Transverse colon (tissue), 4 donors: ENCODE measurements around the gene DLGAP3. TPM values are rescaled to one million over a fixed set of nuclear protein-coding genes. Genes with fewer than 3 reads are reported as not detected.
A peak's percentile ranks its signal among the peaks of the same experiment; 100 is the strongest.

Source experiments
- DNase-seq: peaks from one replicate; pipeline ENCODE4 v3.0.0-alpha.2; 2019
- H3K27ac ChIP-seq, 4 donors: fragments of 200-600 bp; sonication (generic); 2 replicates each; pipeline ENCODE4 v1.5.1; 2016 to 2018; ENCODE audit warnings: inconsistent platforms in 4 of 4
- H3K27me3 ChIP-seq: fragments of 200-600 bp; sonication (generic); 2 replicates; pipeline ENCODE4 v1.5.1; 2017; ENCODE audit warnings: inconsistent platforms
- H3K36me3 ChIP-seq, 4 donors: fragments of 200-600 bp; sonication (generic); 2 replicates each; pipeline ENCODE4 v1.5.1; 2017 to 2019; ENCODE audit warnings: inconsistent platforms in 4 of 4
- H3K4me1 ChIP-seq, 4 donors: fragments of 200-600 bp; sonication (generic); 2 replicates each; pipeline ENCODE4 v1.5.1; 2017 to 2020; ENCODE audit warnings: inconsistent platforms in 4 of 4
- H3K4me3 ChIP-seq, 4 donors: fragments of 200-600 bp; sonication (generic); 1 replicate in 1 of 4; 2 replicates in 3 of 4; pipeline versions ENCODE4 v1.5.1 to v1.6.1; 2017 to 2019; ENCODE audit warnings: inconsistent platforms in 4 of 4
- H3K9me3 ChIP-seq, 2 donors: fragments of 200-600 bp; sonication (generic); 2 replicates each; pipeline ENCODE4 v1.5.1; 2017 to 2019; ENCODE audit warnings: inconsistent platforms in 2 of 2
- EP300 ChIP-seq: sonication (generic); formaldehyde crosslinking; IDR thresholded peaks from one replicate; pipeline ENCODE4 v1.6.1; 2017; ENCODE audit warnings: antibody characterized with exemption, low read depth
- POLR2A ChIP-seq: fragments of 450-650 bp; IDR thresholded peaks from one replicate; pipeline ENCODE4 v1.6.1; 2016; ENCODE audit warnings: antibody characterized with exemption, mild to moderate bottlenecking, moderate library complexity
- POLR2AphosphoS5 ChIP-seq, 3 donors: sonication (generic); formaldehyde crosslinking; IDR thresholded peaks; one replicate each; pipeline ENCODE4 v1.6.1; 2016; ENCODE audit warnings: antibody characterized with exemption in 3 of 3
- WGBS, 2 donors: methylation state at CpG; one replicate each; pipeline ENCODE4 v1.1.5; 2018; ENCODE audit warnings: low coverage in 1 of 2; 5-methylcytosine and 5-hydroxymethylcytosine counted together
- in situ Hi-C, 4 donors: fragments of 200-750 bp; cut with MboI; loops; one replicate each; pipeline versions ENCODE4 v1.15.0 to v1.15.1; 2017; ENCODE audit warnings: low sequenced_read_pairs in 3 of 4, low pct_ligation_motif_present in 1 of 4, low pct_unique_long_range_greater_than_20kb in 1 of 4
- intact Hi-C: fragments of 100-400 bp; cut with DNase I; formaldehyde crosslinking; loops from one replicate; pipeline ENCODE4 v1.15.1; 2023; ENCODE audit warnings: low total_unique reads
- total RNA-seq, 4 donors: library from RNA; depleted of rRNA; stranded (reverse); fragments of >200 nt; gene quantifications; one replicate each; pipeline ENCODE4 v1.1.0, GENCODE V29; 2016
- TF ChIP-seq, protein P1 (sequence below), 5 experiments: fragments of 200-600 bp in 3 of 5; fragments of 450-650 bp in 2 of 5; sonication (generic) in 3 of 5; IDR thresholded peaks; 1 replicate in 2 of 5; 2 replicates in 3 of 5; pipeline ENCODE4 v1.5.1; 2016 to 2017; ENCODE audit warnings: antibody characterized with exemption in 5 of 5, inconsistent platforms in 3 of 5, mild to moderate bottlenecking in 2 of 5, moderate library complexity in 1 of 5

The DLGAP3 gene
- total RNA-seq, 4 donors from 2014 or later: 0.14 to 1.4 (median 0.64) TPM

DNA sequence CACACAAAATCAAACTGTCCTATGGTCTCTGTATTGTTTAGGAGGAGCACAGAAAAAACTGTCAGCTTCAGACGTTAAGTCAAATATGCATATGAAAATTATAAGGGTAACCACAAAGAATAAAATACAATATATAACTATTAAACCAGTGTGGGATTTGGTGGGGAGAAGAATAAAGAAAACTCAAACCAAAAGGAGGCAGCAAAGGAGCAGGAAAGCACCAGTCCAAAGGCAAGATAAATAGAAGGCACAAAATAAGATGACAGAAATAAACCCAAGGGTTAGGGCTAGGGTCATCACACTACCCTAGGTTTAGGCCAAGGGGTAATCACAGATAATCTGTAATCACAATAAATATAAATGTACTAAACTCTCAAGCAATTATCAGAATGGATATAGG lies 32.8 kb downstream of the DLGAP3 start:
- WGBS, 2 donors: 53 to 56% methylated on average over 1 of the region's 1 CpG
- Histone ChIP-seq H3K9me3 (peaks cover 0 to 13% of the 10 kb centered on the region in 2 donors), H3K27ac (no peak overlapping the region), H3K4me1 (peaks cover 0 to 6% (median 0%) of the 10 kb centered on the region in 4 donors), H3K36me3 (no peaks in the 10 kb centered on the region), H3K27me3 (peaks cover 5% of the 10 kb centered on the region), H3K4me3 (no peak overlapping the region)
- in situ Hi-C loops (no loop called here), intact Hi-C loops (no loop called here)
- no peak for DNase-seq
- no peak for TF ChIP-seq POLR2AphosphoS5 (IDR thresholded peaks at IDR 0.05)
- no peak for TF ChIP-seq POLR2A
- TF ChIP-seq, protein P1, sequence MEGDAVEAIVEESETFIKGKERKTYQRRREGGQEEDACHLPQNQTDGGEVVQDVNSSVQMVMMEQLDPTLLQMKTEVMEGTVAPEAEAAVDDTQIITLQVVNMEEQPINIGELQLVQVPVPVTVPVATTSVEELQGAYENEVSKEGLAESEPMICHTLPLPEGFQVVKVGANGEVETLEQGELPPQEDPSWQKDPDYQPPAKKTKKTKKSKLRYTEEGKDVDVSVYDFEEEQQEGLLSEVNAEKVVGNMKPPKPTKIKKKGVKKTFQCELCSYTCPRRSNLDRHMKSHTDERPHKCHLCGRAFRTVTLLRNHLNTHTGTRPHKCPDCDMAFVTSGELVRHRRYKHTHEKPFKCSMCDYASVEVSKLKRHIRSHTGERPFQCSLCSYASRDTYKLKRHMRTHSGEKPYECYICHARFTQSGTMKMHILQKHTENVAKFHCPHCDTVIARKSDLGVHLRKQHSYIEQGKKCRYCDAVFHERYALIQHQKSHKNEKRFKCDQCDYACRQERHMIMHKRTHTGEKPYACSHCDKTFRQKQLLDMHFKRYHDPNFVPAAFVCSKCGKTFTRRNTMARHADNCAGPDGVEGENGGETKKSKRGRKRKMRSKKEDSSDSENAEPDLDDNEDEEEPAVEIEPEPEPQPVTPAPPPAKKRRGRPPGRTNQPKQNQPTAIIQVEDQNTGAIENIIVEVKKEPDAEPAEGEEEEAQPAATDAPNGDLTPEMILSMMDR (IDR thresholded peaks at IDR 0.05): no peak
- TF ChIP-seq EP300: no peak

DNA sequence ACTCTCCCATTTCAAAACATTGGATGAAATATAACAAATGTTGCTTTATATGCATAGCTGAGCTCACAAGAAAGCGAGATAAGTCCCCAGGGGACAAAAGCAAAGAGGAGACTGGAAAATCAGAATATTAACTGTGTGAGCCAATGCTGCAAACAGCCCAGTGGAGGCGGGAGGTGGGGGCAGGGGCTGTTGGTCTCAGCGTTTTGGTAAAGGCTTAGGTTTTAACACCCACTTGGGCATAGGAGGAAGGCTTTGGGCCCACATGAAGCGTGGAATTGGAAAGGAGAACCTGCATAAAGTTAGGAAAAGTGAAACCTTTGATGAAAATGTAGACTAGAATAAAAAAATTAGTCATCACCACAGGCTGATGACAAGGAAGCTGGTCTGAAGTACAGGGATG lies 39.7 kb downstream of the DLGAP3 start:
- DNase-seq: no peak
- H3K36me3 ChIP-seq: no peaks in the 10 kb centered on the region
- H3K4me3 ChIP-seq: no peak overlapping the region
- H3K27me3 ChIP-seq: peaks cover 42% of the 10 kb centered on the region
- in situ Hi-C loops (no loop called here), intact Hi-C loops (no loop called here)
- no peak overlapping the region for H3K27ac ChIP-seq
- peaks cover 0 to 12% (median 6%) of the 10 kb centered on the region in 4 donors for H3K4me1 ChIP-seq
- H3K9me3 ChIP-seq: peaks cover 0 to 13% of the 10 kb centered on the region in 2 donors
- WGBS, 2 donors: 53 to 64% methylated on average over 4 of the region's 4 CpGs
- TF ChIP-seq EP300 (no peak), POLR2AphosphoS5 (IDR thresholded peaks at IDR 0.05) (no peak)
- TF ChIP-seq, protein P1 (IDR thresholded peaks at IDR 0.05): no peak

DNA sequence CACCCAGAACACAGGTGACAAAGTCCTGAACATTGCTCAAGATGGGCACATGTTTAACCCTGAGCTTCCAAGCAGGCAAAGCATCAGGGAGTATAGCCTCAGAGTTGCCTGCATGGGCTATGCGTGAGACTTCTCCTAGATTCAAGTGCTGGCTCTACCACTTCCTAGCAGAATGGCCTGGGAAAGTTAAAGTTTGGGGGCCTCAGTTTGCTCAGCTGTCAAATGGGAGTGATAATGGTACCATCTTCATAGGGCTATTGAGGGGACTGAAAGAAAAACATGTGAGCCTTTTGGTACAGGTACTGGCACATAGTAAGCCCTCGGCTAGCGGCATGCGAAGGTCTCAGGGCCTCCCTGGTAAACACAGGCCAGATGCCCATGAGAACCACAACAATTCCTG lies 41.9 kb downstream of the DLGAP3 start:
- intact Hi-C loops: no loop called here
- H3K9me3 ChIP-seq: peaks cover 0 to 8% of the 10 kb centered on the region in 2 donors
- no peak overlapping the region for H3K4me3 ChIP-seq
- H3K27ac ChIP-seq: no peak overlapping the region
- DNase-seq: no peak
- in situ Hi-C loops: no loop called here
- H3K27me3 ChIP-seq: peaks cover 63% of the 10 kb centered on the region
- no peaks in the 10 kb centered on the region for H3K36me3 ChIP-seq
- no peak for TF ChIP-seq POLR2AphosphoS5 (IDR thresholded peaks at IDR 0.05)
- TF ChIP-seq EP300: no peak
- no peak for TF ChIP-seq POLR2A
- TF ChIP-seq, protein P1 (IDR thresholded peaks at IDR 0.05): no peak
- WGBS, 2 donors: 96% methylated on average over 4 of the region's 4 CpGs; no CpG with 5 or more reads in 1 of the 2 donors
- peaks cover 0 to 12% (median 6%) of the 10 kb centered on the region in 4 donors for H3K4me1 ChIP-seq

DNA sequence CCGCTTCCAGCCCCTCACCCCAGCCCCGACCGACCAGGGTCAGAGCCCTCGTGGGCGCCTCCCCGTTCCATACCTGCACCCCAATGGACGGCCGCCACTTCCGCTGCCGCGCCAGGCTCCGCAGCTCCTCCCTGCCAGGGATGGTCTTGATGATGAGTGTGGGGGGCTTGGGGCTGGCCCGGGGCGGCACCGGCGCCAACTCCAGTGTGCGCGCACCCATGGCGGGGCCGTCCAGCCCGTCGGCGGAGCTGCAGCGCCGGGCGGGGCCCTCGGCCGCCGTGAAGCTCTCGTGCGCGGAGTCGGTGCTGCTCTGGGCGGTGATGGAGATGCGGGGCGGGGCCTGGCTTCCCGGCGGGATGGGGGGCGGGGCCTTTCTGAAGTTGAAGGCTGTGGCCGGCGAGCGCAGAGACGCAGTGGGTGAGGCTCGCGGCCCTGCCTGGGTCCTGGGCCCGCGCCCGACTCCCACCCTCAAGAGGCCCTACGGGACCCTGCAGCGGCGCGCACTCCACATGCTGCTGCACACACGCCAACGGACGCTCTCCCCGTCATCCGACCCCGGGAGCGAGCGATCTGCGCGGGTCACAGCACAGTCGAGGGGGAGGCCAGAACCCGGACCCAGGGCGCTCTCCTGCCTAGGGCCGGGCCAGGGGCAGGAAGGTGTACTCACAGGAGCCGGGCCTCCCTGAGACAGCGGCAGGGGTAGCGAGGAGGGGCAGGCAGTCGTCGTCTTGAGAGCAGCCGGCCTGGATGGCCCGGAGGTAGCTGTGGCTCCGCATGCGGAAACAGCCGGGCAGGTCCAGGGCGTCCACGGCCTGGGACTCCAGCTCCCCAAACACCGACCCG lies 43.8 kb downstream of the DLGAP3 start:
- WGBS, 2 donors: 4% methylated on average over 24 of the region's 80 CpGs; no CpG with 5 or more reads in 1 of the 2 donors
- intact Hi-C loops: no loop called here
- in situ Hi-C loops: no loop called here
- H3K4me1 ChIP-seq: peaks cover 0 to 12% (median 6%) of the 10 kb centered on the region in 4 donors
- no peaks in the 10 kb centered on the region for H3K36me3 ChIP-seq
- peaks cover 80% of the 10 kb centered on the region for H3K27me3 ChIP-seq
- no peaks in the 10 kb centered on the region for H3K9me3 ChIP-seq
- TF ChIP-seq POLR2A: no peak
- no peak for TF ChIP-seq POLR2AphosphoS5 (IDR thresholded peaks at IDR 0.05)
- TF ChIP-seq EP300: no peak
- TF ChIP-seq, protein P1 (IDR thresholded peaks at IDR 0.05): no peak
- H3K27ac ChIP-seq: no peak overlapping the region
- H3K4me3 ChIP-seq: peak overlapping the region in 3 of 4 donors; percentile 1 to 44 (median 29)
- DNase-seq: peak; percentile 55
